Dedifferentiated amniotic fluid mesenchymal stem cell (primary cell): ENCODE results near the gene MAP4K4.

Source experiments
- DNase-seq: peaks from one replicate; pipeline ENCODE4 v3.0.0-alpha.2; 2016; ENCODE audit errors: extremely low spot score

The MAP4K4 gene

DNA sequence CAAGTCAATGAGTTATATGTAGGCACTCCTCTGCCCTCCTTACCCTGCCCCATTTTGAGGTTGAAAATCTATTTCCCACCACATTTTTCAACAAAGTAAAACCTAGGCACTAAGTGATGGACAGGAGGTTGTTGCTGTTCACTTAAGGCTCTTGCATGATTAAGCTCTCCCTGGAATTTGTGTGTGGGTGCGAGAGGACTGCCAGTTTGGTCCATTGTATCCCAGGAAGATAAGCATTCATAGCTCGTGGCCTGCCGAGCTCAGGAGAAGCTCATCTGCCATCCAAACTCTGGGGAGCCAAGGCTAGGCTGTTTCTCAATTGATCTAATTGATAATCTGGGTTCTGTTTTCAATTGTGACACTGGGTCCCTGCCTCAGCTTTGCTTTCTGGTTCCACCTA is 4.7 kb upstream of the MAP4K4 start:
- DNase-seq = no peak

DNA sequence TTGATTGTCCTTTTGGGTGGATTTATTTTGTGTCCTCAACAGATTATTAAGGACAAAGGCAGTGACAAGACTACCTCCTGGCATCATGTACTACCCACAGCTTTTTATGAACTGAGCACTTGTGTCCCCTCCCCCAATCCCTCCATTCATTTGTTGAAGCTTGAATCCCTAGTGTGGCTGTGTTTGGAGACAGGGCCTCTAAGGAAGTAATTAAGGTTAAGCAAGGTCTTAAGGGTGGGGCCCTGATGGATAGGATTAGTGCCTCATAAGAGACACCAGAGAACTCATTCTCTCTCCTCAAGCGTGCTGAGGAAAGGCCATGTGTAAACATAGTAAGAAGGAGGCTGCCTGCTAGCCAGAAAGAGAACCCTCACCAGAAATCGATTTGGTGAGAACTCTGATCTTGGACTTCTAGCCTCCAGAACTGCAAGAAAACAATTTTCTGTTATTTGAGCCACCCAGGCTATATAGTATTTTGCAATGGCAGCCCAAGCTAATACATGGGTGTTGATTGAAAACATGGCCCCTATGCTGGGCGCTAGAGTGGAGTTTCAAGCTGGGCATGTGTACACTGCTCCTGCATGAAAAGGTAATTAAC is 3.4 kb upstream of the MAP4K4 start:
- DNase-seq = no peak

DNA sequence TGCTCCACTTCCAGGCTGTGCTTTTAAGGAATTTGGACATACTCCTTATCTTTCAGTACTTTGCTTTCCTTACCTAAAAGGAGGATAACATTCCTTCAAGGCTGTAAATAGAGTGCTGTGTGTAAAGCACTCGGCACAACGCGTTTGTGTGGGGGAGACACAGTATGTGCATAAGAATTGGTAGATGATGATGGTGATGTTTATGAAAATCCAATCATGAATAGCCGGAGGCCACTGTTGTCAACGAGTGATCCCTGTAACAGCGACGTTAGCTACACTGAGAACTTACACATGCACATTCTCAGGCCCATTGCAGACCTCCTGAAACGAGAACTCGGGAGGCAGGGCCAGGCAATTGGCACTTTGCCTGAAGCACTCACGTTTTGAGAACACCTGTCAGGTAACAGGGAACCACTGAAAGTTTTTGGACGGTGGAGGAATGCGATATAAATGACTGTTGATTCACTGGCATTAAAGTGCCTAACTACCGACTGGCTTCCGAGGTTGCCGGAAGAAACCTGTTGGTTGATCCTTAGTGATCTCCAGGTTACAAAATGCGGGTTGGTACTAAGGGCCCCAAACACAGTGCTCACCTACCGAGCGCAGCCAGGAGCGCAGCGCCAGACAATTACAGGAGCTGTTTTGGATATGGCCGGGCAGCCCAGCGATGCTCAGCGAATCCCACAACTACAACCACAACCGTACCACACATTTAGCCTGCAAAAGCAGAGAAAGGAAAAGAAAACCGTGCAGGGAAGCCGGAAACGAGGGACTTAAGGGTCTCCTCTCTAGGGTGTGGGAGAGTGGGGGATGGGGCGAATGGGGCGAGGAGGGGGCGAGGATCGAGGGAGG is 1.0 kb upstream of the MAP4K4 start:
- DNase-seq = no peak

DNA sequence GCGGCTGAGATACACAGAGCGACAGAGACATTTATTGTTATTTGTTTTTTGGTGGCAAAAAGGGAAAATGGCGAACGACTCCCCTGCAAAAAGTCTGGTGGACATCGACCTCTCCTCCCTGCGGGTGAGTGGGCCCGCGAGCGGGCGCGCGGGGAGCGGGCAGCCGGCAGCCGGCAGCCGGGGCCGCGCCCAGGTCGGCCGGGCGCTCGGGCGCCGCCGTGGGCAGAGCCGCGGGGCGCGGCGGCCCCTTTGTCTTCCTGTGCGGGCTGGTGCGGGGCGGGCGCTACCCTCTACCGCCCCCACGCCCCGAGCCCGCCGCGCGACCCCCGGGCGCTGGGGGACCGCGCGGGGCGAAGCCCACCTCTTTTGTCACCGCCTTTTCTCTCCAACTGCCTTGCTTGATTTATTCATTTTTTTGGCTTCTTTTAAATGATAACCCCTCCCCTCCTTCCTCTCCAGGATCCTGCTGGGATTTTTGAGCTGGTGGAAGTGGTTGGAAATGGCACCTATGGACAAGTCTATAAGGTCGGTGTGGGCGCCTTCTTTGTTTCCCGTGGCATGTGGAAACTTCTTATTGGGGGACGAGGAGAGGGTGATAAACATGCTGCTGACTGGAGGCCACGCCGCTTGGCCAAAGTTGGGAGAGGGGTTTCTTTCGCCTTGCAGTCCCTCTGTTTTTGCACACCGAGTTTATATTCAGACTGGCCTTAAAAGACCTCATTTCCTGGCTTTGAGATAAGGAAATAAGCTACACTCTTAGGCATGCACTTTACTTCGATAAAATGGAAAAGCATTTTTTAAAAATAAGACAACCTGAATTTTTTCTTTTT is 722 bp downstream of the MAP4K4 start:
- DNase-seq = no peak

DNA sequence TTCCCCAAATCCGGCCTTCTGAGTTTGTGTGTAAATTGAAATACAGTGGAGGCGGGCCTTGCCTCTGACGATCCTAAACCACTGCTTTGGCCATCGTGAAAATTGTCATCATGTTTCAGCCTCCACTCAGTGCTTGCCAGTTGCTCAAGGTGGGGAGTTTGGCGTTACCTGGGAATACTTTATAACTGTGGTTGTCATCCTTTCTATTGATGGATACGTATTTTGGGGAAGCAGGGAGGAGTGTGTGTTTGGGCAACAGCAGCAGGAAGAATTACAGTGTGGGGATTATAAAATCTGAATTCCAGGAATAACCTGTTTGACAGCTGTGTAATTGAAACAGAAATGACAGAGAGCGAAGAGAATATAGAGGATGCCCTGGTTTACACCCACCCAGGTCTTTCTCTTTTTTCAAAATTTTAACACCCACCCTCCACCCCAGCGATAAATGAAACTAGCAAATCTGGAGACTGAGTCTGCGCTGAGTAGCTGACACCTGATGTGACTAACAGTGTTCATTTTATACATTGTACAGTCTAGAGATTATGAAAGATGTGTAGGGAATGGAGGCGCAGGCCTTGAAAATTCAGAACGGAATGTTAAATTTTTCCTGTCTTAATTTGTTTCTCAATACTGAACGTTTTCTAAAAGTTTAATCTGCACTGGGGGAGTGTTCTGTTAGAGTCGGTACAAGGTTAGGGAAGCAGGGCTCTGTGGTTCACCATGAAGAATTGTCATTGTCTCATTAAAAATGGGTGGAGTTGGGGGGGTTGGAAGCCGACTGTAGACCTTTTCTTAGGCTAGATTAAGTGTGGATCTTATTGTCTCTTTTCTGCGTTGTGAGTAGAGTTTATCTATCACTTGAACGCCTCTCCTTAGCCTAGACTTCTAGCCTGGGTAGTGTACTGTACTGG is 1.6 kb downstream of the MAP4K4 start:
- DNase-seq = no peak

DNA sequence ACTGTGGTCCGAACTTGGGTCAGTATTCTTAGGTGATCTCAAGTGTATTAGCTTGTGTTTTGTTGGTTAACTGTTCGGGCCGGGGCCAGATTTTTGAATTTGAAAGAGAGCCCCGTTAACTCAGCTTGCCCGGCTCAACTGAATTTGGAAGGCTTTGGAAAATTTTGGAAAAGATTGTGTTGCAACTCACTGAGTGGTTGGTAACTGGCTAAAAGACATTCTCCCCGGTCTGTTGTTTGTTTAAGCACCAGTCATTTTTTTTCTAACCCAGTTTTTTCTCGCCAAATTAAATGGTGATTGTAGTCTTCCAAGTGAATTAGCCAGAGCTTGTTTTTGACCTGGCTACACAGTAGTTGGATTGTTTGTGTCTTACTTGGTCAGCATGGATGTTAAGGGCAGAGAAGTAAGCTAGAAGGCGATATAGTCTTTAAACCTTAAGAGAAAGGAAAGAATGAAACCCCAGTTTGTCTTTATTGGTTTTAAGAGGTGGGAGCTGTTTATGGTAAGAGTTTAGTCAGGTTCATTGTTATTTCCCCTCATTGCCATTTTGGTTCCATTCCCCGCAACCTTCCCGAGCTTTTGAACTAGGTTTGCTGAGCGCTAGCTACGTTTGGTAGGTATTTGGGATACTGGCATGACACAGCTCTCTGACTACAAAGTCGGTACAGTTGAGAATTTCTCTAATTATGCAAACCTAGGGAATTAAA is 2.4 kb downstream of the MAP4K4 start:
- no peak for DNase-seq

DNA sequence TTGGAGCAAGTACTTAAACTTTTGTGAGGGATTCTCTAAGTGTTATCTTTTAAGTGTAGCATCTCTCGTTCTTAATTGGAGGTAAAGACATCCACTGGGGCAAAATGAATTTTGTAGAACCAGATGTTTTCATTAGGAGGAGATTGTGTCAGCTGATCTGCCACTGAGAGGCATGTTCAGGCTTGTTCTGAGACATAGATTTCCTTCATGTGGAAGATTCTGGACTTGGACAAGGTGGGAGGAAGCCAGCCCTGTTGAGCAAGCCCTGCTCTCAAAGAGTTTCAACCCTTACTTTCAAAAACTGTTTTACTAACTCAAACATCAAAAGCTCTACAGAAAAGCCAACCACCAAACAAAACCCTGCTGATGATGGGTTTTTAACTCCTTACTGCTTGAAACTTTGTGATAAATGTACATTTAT is 6.5 kb downstream of the MAP4K4 start:
- DNase-seq = peak; percentile 32

DNA sequence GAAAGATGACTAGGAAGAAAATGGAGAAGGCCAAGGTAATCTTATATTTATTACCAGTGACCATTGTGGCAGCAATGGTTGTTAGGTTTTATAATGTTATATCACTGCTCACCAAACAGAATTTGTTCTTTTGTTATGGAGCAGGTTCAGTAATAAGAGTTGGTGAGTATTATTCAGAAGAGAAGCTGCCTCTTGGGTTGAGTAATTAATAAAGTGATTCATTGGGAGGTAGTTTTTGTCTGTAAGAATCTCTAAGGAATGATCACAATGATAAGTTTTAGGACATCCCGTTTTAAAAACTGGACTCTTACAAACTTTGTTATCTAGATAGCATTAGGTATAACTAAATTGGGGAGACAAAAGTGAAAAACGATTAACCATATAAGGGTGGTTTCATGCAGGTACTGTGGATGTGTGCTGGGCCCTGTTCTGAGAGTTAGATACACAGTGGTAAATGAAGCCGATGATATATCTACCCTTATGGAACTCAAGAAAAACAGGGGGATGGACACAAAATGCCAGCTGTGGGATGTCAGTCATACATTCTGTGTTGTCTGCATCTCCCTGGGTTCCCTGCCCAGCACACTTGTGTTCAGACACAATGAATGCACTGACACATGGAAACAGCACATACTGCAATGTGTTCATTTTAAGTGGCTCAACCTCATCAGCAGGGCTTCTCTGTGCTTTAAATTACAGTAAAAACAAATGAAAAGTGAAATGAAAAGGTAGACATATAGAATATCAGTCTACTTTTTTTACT is 7.5 kb downstream of the MAP4K4 start:
- DNase-seq = no peak

DNA sequence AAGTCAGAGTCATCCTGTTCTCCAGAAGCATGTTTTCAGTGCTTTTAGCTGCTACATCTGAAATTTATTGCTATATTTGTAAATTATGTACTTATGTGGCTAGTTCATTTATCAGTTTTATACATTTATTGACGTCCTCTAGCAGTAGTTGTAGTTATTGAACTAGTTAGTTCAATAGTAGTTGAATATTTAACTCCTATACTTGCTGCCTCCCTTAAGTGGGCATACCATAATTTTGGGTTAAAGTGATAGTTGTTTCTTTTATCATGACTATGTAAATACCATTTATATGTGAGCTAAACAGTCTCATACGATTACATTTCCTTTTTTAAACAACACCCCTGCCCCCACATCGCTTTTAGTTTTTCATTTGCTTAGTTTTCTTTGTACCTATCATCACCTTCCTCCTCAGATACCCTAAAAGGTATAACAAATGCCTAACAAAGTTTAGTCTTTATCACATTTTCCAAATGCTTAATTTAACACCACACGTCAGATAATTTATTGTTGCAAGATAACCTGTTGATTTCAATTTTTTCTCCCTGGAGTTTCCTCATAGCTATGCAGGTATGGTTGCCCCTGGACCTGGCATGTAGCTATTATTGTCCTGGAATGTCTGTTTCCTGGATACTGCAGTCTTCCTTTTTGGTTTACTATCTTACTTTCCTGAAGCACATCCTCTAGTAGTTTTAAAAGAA is 8.8 kb downstream of the MAP4K4 start:
- DNase-seq = no peak

DNA sequence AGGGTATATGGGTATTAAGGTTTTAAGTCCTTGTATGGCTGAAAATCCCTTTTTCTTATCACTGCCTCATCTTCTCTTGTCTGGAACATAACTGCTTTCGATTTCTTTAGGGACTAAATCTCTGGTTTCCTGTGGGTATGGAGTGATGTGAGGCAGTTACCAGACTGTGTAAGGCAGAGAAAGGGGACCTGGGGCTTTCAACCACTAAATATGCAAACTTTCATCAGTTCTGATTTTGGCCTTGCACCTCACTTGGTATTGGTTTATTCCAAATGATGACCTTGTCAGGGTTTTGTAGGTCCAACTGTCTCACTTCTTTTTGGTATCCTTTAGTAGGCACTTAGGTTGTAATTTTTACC is 9.3 kb downstream of the MAP4K4 start:
- DNase-seq = no peak

DNA sequence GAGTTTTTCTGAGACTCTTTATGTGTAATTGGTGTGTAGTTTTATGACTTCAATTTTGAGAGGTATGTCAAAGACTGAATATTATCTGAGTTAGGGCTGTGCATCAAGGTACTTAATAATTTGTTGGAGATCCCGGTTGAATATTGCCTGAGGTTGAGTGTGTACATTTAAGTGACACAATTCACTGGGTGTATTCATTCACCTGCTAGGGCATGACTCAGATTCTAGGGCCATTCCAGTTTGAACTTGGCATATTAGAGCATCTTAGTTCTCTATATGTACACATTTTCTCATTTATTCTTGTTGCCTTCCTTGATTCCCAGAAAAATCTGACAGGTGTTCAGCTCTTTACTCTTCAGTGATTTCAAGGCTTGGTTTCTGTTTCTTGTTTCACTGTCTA is 12.5 kb downstream of the MAP4K4 start:
- DNase-seq = no peak

DNA sequence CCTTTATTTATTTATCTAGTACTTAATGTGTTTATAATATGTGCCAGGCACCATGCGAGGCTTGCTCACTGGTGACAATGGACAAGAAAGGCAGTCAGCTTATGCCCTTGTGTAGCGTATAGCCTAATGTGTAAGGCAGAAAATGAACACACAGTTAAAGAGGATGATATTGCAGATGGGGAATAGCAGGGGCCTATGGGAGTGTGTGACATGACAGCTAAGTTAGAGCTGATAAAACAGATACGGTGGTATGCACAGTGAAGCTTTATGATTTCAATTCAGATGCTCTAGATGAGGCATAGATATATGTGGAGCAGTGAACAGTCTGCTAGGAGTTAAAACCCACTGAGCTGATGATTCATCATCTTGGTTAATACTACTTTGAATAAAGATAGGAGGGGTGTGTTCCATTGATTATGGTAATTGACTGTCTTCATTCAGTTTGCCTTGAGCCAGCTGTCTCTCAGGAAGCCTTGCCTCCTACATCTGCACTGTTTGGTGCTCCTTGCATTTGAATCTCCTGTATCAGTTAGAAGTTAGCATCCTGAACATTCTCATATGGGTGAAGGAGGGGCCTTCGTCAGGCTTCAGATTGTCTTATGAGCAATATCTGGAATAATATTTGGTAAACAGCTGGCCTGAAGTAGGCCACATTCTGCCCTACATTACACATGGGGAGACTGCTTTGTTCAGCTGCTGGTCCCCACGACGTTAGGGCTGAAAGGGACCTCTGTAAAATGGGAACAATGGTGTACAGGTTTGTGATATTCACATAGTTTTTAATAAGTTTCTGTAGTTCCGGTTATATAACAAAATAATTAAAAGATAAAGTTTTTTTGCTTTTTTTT is 13.2 kb downstream of the MAP4K4 start:
- no peak for DNase-seq

DNA sequence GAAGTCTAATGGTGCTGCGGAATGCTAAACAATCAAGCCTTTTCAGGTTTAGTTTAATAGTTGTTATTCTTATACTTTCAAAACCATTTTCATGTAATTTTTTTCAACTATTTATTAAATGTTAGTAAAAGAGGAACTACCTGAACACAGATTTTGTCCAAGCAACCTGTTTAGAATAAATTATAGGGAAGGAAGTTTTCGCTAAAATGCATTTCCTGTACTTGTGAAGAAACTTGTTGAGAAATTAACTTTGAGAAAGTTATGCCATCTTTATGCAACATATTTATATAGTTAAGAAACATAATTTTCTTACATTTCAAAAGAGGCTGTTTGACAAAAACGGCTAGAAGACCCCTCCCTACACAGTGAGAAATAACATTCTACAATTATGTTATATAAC is 16.6 kb downstream of the MAP4K4 start:
- DNase-seq = no peak

DNA sequence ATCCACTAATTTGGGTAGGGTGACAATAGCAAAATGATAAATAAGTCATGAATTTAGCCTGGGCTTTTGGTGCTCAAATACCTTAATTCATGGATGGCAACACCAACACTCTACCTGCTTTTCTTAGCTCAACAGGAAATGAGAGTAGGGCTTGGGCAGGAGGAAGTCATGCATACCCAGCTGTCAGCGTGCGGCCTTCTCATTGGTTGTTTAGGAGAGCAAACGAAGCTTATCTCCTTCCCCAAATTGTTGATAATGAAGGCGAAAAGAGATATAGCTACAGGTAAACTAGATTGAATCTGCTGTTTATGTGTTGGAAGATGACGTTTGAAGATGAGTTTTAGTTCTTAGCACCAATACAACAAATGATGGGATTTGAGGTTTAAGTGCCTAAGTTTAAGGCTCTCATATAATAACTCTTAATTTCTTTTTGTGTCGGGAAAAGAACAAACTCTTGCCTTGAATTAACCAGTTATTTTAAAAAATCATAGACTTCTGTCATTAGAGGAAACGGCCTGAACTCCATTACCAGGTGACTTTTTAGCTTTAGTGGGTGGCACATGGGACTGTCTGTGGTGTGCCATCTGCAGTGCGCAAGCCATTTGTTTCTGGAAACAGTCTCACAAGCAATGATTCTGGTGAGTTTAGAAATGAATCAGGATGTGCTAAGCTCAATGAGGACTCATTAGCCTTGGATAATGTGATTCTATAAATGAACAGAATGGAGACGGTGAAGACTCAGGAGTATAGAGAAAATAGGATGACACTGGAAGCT is 19.8 kb downstream of the MAP4K4 start:
- no peak for DNase-seq

DNA sequence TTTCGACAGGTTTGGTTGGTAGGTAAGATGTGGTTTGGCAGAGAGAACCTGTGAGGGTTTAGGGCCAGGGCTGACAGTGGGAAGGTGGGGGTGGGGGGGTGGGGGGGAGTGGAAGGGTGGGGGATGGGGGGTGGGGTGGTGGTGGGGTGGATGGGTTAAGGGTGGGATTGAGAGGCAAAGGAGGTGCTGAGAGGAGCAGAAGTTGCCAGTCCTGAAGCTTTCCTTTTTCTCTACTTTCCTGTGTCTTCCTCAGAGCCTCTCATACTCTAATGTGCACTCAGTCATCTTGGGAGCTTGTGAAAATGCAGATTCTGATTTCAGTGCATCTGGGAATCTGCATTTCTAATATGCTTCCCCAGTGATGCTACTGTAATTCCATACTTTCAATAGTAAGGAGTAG is 21.0 kb downstream of the MAP4K4 start:
- no peak for DNase-seq

DNA sequence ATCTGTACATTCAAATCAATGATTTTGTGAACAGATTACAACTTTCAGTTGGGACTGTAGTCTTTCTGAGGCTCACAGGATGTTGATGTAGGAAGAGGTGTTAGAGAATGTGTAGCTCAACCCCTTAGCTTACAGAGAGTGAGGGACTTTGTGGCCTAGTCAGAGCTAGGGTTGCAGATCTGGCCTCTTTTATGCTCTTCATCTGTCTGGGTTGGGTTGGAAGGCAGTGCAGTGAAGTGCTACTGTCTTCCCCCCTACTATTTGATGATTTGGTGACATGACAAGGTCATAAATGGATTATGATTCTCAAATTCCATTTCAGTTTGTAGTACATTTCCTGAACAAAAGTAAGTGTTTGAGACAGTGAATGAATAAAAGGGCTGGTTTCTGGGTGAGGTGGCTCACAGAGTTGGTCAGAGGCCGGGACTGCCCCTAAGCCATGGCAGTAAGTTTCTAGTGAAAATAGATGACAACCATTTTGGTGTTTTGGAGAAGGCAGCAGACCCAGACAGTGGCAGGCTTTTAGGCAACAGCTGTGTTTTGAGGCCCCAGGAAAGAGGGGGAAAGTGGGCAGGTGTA is 21.6 kb downstream of the MAP4K4 start:
- DNase-seq = no peak

DNA sequence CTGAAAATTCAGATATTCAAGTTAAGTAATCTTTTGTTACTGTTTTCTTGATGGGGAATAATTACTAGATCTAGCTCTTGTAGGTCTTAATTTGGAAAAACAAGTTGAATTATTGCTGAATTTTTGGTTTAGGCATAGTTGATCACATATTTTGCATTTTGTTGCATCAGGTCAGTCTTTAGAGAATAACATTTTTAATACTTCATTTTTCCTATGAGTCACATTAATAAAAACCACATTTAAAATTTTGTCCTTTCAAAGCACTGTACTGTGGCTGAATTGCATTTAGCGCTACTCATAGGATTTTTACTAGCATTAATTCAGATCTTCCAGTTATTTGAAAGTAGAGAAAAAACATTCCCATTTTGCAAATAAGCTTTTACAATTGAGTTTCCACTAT is 23.2 kb downstream of the MAP4K4 start:
- peak; percentile 73 for DNase-seq

DNA sequence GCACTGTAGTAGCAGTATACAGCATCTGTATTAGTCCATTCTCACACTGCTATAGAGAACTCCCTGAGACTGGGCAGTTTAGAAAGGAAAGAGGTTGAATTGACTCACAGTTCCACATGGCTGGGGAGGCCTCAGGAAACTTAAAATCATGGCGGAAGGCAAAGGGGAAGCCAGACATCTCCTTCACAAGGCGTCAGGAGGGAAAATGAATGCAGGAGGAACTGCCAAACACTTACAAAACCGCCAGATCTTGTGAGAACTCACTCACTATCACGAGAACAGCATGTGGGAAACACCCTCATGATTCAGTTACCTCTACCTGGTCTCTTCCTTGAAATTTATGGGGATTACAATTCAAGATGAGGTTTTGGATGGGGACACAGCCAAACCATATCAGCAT is 25.4 kb downstream of the MAP4K4 start:
- DNase-seq = no peak
